GM08714 (cell line): ENCODE results near the gene IL6R.

ENCODE experiments used
- H3K4me3 ChIP-seq: fragments of 200-500 bp; sonication (Bioruptor generic); 2 replicates; pipeline ENCODE4 v1.5.1; 2014; ENCODE audit warnings: mild to moderate bottlenecking, low read length, inconsistent platforms
- ZNF274 ChIP-seq: IDR thresholded peaks from 2 replicates; pipeline ENCODE4 v1.6.1; 2012; ENCODE audit warnings: mild to moderate bottlenecking, low read depth, low read length

IL6R gene

GRCh38 chr1:154442006-154442740 lies 37.0 kb downstream of the IL6R start:
- no peak overlapping the region for H3K4me3 ChIP-seq
- no peak for TF ChIP-seq ZNF274

- no peak overlapping the region for H3K4me3 ChIP-seq
- no peak for TF ChIP-seq ZNF274
Observed at GRCh38 chr1:154443274-154444013, 38.3 kb downstream of the IL6R start.

DNA sequence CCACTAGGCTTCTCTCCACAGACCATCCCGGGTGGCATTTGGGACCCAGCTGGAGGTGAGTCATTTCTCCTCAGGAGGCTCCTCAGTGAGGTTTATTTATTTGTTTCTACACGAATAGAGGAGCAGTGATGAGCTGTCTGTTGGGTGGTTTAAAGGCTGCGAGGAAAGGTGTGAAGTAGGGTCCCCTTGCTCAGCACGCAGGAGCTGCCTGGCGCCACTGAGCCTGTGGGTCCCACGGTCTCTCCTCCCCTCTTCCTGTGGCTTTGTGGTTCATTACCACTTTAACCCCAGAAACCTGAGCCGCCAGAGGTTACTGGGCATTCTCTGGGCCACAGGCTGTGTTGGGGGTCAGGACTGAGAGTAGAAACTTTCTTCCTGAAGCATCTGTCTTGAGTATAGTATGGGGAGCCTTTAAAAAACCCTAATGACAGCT lies 39.9 kb downstream of the IL6R start:
- no peak overlapping the region for H3K4me3 ChIP-seq
- TF ChIP-seq ZNF274 = no peak

- TF ChIP-seq ZNF274 = no peak
- H3K4me3 ChIP-seq = no peak overlapping the region
Observed at GRCh38 chr1:154446292-154446691, 41.1 kb downstream of the IL6R start.

DNA sequence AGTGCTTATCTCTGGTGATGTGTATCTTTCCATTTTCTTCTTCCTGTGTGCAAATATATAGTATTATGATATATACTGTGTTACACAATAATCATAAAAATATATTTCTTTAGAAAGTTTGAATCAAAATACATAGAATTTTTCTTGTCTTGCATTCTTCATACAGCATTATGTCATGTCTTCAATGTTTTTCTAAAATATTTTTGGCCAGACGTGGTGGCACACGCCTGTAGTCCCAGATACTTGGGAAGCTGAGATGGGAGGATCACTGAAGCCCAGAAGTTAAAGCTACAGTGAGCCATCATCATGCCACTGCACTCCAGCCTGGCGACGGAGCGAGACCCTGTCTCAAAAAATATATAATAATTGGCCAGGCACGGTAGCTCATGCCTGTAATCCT lies 41.6 kb downstream of the IL6R start:
- H3K4me3 ChIP-seq = no peak overlapping the region
- TF ChIP-seq ZNF274 = no peak

DNA sequence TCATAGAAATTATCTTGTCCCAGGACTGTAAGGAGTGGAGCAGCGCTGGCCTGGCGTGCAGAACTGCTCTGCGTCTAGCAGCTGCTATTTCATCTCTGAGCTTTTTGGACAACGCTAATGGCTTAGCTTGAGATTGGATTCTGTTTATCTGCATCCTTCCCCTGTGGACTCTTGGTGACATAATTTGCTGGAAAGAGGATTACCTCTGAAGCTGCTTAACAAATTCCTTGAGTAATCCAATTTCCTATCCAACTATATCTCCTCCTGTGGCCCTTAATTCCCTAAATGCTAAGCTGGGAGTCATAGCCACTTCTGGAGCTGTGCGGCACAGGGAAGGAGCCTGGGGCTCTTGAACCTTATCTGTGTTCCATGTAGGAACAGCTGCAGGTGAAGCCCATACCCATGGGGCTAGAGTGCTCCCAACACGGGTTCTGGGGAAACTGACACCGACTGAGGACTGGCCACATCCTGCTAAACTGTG lies 43.2 kb downstream of the IL6R start:
- no peak overlapping the region for H3K4me3 ChIP-seq
- no peak for TF ChIP-seq ZNF274

- no peak overlapping the region for H3K4me3 ChIP-seq
Observed at GRCh38 chr1:154453161-154453560, 48.0 kb downstream of the IL6R start.

DNA sequence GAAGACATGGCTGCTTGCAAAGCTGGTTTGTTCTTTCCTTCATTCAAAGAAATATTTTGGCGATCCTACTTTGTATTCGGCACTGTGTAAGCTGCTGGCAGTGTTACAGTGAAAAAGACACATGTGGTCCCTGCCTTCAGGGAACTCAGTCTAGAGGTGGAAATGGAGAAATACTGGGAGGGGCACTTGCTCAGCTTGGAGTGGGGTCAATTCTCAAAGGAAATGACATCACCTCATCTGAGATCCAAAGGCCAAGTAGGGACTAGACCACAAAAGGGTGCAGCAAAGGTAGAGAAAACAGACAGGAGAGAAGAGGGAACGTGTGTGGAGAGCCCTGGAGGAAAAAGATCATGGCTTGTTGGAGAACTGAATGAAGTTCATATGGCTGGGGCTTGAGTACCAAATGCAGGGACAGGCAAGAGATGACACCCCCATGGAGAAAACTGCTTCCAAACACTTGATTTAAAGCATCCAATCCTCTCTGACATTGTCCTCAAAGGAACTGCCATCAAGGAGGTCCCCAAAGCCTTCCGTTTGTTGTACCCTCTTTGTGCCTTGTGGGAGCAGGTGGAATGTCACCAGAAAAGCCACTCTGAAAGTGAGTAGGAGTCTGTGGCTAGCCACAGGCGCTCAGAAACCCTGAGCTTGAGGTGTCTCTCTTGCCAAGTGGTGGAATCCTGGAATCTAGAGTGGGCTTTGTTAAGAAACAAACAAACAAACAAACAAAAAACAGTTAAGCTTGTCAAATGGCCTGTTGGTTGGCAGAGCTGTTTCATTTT lies 48.6 kb downstream of the IL6R start:
- no peak for TF ChIP-seq ZNF274
- H3K4me3 ChIP-seq = no peak overlapping the region

More at GRCh38 chr1:154453161-154453560, 48.0 kb downstream of the IL6R start:
- no peak for TF ChIP-seq ZNF274

DNA sequence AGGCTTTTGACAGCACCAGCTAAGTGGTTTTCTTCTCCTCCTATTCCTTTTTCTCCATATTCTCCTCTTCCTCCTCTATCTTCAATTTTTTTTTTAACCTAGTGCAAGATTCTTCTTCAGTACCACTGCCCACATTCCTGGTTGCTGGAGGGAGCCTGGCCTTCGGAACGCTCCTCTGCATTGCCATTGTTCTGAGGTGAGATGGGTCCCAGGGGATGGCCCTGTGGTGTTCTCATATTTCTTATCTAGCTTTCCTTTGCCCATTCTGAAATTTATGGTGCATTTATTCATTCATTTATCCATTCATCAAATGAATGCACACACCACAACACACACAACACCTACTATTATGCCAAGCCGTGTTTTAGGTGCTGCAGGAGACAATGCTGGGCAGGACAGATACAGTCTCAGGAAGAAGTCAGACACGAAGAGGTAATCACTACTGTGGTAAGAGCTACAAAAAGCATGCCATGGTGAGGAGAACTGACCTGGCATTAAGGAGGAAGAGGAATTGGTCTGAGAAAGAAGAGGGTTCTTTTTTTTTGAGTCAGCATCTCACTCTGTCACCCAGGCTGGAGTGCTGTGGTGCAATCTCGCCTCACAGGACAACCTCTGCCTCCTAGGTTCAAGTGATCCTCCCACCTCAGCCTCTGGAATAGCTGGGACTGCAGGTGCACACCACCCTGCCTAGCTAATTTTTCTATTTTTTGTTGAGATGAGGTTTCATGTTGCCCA lies 49.4 kb downstream of the IL6R start:
- TF ChIP-seq ZNF274 = no peak
- no peak overlapping the region for H3K4me3 ChIP-seq

- H3K4me3 ChIP-seq = no peak overlapping the region
- TF ChIP-seq ZNF274 = no peak
Observed at GRCh38 chr1:154456631-154457030, 51.5 kb downstream of the IL6R start.

- H3K4me3 ChIP-seq = no peak overlapping the region
- TF ChIP-seq ZNF274 = no peak
Observed at GRCh38 chr1:154459080-154459479, 53.9 kb downstream of the IL6R start.

GRCh38 chr1:154460695-154461260 lies 55.6 kb downstream of the IL6R start:
- H3K4me3 ChIP-seq = no peak overlapping the region
- TF ChIP-seq ZNF274 = no peak

DNA sequence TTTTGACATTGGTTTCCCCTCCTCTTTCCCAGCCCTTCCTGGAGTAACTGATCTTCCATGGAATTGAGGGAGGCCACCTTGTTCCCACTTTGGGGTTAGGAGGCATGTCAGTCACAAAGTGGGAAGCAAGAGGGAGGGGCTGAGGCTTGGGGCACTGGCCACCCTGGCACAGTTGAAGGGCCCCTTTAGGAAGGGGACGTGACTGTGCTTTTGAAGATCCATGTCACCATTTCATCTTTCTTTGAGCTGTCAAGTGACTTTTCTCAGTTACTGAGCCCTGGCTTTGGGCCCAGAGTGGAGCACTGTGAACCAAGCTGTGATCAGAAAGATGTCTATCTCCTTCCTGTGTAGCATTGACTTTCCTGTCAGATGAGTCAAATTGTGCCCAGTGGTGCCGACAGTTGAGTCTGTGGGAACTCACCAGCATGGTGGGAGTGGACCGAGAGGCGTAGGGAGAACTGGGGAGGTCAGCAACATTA lies 58.4 kb downstream of the IL6R start:
- no peak for TF ChIP-seq ZNF274
- no peak overlapping the region for H3K4me3 ChIP-seq

DNA sequence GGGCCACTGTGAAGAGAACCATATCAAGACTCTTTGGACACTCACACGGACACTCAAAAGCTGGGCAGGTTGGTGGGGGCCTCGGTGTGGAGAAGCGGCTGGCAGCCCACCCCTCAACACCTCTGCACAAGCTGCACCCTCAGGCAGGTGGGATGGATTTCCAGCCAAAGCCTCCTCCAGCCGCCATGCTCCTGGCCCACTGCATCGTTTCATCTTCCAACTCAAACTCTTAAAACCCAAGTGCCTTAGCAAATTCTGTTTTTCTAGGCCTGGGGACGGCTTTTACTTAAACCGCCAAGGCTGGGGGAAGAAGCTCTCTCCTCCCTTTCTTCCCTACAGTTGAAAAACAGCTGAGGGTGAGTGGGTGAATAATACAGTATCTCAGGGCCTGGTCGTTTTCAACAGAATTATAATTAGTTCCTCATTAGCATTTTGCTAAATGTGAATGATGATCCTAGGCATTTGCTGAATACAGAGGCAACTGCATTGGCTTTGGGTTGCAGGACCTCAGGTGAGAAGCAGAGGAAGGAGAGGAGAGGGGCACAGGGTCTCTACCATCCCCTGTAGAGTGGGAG lies 60.6 kb downstream of the IL6R start:
- no peak for TF ChIP-seq ZNF274
- H3K4me3 ChIP-seq = no peak overlapping the region
